Activated CD4-positive, alpha-beta memory T cell treated with anti-CD3 and anti-CD28 coated beads, Interleukin-2, amount 10 ng/mL, durations not matched to agents 7 days and 5 days (primary cell): ENCODE measurements around the gene B3GAT1. TPM values are rescaled to one million over a fixed set of nuclear protein-coding genes. Genes with fewer than 3 reads are reported as not detected.

Experiments used
- CTCF ChIA-PET: fragments of 350-600 bp; sonication (Branson Sonifier 250); formaldehyde crosslinking; loops from one replicate; lab custom pipeline; 2021; ENCODE audit warnings: antibody characterized with exemption, inconsistent platforms; lab: Charles Lee
- POLR2A ChIA-PET: fragments of 350-600 bp; sonication (Branson Sonifier 250); formaldehyde crosslinking; loops from one replicate; lab custom pipeline; 2021; ENCODE audit warnings: antibody characterized with exemption; lab: Charles Lee
- DNase-seq: peaks from one replicate; pipeline ENCODE4 v3.0.0-alpha.2; 2020
- H3K27ac Mint-ChIP-seq: one replicate; pipeline ENCODE4 v1.8.0; 2021; ENCODE audit warnings: mild to moderate bottlenecking, mixed read lengths
- H3K27me3 Mint-ChIP-seq: one replicate; pipeline ENCODE4 v1.8.0; 2021; ENCODE audit warnings: mixed read lengths
- H3K36me3 Mint-ChIP-seq: one replicate; pipeline ENCODE4 v1.8.0; 2021; ENCODE audit warnings: low read depth, mixed read lengths
- H3K4me1 Mint-ChIP-seq: one replicate; pipeline ENCODE4 v1.8.0; 2021; ENCODE audit warnings: mixed read lengths
- H3K4me3 Mint-ChIP-seq: one replicate; pipeline ENCODE4 v1.8.0; 2021; ENCODE audit warnings: mild to moderate bottlenecking, mixed read lengths
- H3K9me3 Mint-ChIP-seq: one replicate; pipeline ENCODE4 v1.8.0; 2021; ENCODE audit warnings: mixed read lengths
- total RNA-seq, 2 experiments: library from RNA; stranded (reverse); gene quantifications; one replicate each; pipeline ENCODE4 v1.2.3, GENCODE V29; 2021

B3GAT1 gene
- total RNA-seq, 2 experiments from 2014 or later = 10.5 to 11.0 TPM

DNA sequence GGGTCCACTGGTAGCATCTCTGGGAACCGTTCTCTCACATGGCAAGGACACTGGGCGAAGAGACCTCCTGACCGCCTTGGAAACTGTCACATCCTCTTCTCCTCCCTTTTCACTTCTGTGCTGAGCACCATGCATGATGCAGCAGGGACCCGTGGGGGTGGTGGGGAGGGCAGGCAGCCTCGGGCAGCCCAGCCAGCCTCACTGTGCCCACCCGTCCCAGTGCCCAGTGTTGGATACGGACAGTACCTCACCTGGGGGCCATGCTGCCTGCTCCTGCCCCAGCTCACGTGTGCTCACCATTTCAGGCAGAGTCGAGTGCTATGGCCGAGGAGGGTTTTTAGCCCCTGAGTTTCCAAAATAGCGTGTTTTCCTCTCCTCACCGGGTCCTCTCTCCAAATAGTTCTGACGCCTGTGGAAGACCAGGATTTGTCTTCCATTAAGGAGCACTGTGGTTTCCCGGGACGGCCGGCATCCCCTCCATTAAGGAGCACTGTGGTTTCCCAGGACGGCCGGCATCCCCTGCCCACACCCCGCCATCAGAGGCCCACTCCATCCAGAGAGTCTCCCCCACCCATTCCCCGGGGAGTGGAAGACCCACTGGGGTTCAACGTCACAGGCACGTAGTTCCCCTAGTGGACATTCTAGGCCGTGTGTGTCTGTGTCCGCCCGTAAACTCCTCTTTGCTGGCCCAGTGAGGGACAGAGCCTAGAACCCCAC, 22.4 kb downstream of the B3GAT1 start:
- ChIA-PET POLR2A (no interaction called here), CTCF (no interaction called here)
- H3K4me1 Mint-ChIP-seq = peaks cover 62% of the 10 kb centered on the region
- peaks cover 16% of the 10 kb centered on the region for H3K36me3 Mint-ChIP-seq
- peaks cover 15% of the 10 kb centered on the region for H3K27me3 Mint-ChIP-seq
- no peak for DNase-seq
- H3K4me3 Mint-ChIP-seq = no peak overlapping the region
- no peaks in the 10 kb centered on the region for H3K9me3 Mint-ChIP-seq
- no peak overlapping the region for H3K27ac Mint-ChIP-seq

DNA sequence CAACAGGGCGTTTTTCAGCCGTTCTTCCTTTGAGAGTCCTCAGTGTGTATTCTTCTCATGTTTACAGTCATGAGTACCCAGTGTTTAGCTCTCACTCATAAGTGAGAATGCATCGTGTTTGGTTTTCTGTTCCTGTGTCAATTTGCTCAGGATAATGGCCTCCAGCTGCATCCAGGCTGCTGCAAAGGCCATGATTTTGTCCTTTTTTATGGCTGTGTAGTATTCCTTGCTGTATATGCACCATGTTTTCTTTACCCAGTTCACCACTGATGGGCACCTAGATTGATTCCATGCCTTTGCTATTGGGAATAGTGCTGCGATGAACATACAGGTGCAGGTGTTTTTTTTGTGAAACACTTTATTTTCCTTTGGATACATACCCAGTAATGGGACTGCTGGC, 23.5 kb downstream of the B3GAT1 start:
- Mint-ChIP-seq H3K4me1 (peaks cover 64% of the 10 kb centered on the region), H3K27ac (no peak overlapping the region), H3K4me3 (no peak overlapping the region), H3K9me3 (no peaks in the 10 kb centered on the region), H3K36me3 (peaks cover 16% of the 10 kb centered on the region), H3K27me3 (peaks cover 15% of the 10 kb centered on the region)
- ChIA-PET CTCF (no interaction called here), POLR2A (no interaction called here)
- no peak for DNase-seq

DNA sequence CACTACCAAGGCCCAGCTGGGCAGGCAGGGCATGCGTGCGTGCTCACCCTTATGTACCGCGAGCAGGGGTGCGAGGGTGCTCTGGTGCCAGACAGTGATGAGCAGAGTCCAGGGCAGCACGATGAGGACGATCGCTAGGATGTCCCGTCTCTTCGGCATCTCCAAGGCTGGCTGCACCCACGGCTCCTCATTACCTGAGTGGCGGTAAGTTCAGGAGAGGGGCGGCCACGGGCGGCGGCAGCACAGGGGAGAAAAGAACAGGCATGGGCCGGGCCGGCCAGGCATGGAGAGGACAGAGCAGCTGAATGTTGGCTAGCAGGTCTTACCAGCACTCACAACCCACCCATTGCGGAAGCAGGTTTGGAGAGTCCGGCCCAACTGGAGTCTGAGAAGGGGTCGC, 24.5 kb downstream of the B3GAT1 start:
- H3K27me3 Mint-ChIP-seq = peaks cover 15% of the 10 kb centered on the region
- peak overlapping the region; percentile 72 for H3K27ac Mint-ChIP-seq
- peaks cover 64% of the 10 kb centered on the region for H3K4me1 Mint-ChIP-seq
- H3K4me3 Mint-ChIP-seq = peak overlapping the region; percentile 50
- H3K9me3 Mint-ChIP-seq = no peaks in the 10 kb centered on the region
- peaks cover 16% of the 10 kb centered on the region for H3K36me3 Mint-ChIP-seq
- POLR2A ChIA-PET = interaction anchor here (0.9 to 1.9 kb wide), 8 partner anchors 12 to 111 kb away, joined by 3 to 9 read pairs (median 5); partner anchors contain the start of genes B3GAT1 and GLB1L3
- peak; percentile 27 for DNase-seq
- CTCF ChIA-PET = interaction anchor here (0.8 to 1.5 kb wide), 4 partner anchors 11 to 25 kb away, joined by 3 to 6 read pairs (median 4); no protein-coding TSS in a partner anchor

DNA sequence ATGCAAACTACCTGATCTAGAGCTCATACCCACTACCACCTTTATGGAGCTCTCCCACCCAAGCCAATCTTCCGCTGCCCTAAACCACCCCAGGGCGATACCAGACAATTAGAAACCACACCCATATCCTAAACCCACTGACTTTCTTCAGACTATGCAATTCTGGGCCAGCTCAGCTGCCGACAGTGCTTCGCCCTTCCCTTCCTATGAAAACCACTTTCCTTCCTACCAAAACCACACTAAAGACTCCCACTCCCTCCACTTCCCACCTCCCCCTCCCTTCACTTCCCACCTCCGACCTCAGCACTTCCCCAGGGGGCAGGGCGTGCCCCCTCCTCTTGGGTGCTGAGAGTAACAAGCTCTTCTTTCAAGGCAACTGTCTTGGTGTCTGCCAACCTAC, 25.1 kb downstream of the B3GAT1 start:
- peak; percentile 42 for DNase-seq
- Mint-ChIP-seq H3K36me3 (peaks cover 16% of the 10 kb centered on the region), H3K9me3 (no peaks in the 10 kb centered on the region), H3K27ac (peak overlapping the region; percentile 72), H3K27me3 (peaks cover 15% of the 10 kb centered on the region), H3K4me1 (peaks cover 66% of the 10 kb centered on the region), H3K4me3 (peak overlapping the region; percentile 50)
- POLR2A ChIA-PET = interaction anchor here (0.6 to 1.9 kb wide), 10 partner anchors 11 to 193 kb away, joined by 3 to 9 read pairs (median 4); partner anchors contain the start of genes B3GAT1 and GLB1L3
- CTCF ChIA-PET = interaction anchor here (0.8 to 2.1 kb wide), 6 partner anchors 10 to 114 kb away, joined by 3 to 6 read pairs (median 4); no protein-coding TSS in a partner anchor

DNA sequence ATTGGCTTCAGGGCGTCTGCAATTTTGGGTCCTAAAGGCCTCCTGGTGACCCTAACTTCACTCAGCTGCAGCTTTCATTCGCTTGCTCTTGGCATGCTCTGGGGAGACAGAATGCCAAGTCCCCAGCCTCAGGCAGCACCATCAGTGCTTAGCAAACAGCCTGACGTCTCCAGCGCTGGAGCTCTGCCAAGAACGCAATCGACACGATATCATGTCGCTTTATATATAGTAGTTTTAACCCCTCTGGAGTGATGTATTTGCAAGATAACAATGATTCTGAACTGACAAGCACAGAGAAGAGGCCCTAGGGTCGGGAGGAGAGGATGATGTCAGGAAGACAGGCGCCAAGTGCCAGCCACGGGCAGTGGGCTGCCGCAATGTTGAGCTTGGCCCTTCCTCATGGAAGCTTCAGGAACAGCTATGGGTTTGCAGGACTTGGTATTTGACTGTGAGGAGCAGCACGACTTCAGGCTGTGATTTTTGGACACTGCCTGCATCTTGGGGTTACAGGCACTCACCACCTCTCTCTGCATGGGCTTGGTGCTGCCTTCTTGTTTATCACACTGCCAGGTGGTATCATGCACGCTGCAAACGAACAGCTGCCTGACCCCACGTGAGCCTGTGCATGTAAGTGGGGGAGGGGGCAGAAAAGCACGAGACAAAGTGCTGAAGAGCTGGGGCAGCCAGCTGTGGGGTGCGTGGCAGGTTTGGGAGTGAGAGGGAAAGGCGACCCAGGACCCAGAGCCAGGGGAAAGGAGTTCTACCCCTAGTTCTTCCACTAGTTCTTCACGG, 26.1 kb downstream of the B3GAT1 start:
- H3K27ac Mint-ChIP-seq = peak overlapping the region; percentile 72
- H3K27me3 Mint-ChIP-seq = peaks cover 15% of the 10 kb centered on the region
- peaks cover 16% of the 10 kb centered on the region for H3K36me3 Mint-ChIP-seq
- ChIA-PET POLR2A (interaction anchor here (0.6 to 1.9 kb wide), 5 partner anchors 13 to 193 kb away, joined by 3 to 9 read pairs (median 7); partner anchors contain the start of gene B3GAT1), CTCF (interaction anchor here (1.4 to 2.1 kb wide), 4 partner anchors 12 to 113 kb away, joined by 3 to 6 read pairs (median 4); no protein-coding TSS in a partner anchor)
- no peaks in the 10 kb centered on the region for H3K9me3 Mint-ChIP-seq
- H3K4me3 Mint-ChIP-seq = no peak overlapping the region
- no peak for DNase-seq
- peaks cover 65% of the 10 kb centered on the region for H3K4me1 Mint-ChIP-seq

DNA sequence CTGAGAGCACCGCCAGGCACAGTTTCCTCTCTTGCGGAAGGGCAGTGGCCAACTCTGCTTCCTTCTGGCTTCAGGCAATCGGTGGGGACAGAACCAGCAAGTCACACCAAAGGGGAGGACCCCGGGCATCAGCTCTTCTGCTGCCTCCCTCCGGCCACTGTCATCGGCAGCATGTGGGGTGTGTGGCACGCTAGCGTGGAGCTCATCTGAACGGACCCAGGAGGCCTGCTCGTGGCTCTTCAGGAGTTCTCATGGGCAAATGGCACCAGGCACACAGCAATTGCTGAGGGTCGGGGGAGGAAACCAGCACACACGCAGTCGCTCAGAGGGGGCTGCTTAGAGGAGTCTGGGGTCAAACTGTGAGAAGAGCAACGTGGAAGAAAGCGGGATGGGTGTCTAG, 26.9 kb downstream of the B3GAT1 start:
- H3K36me3 Mint-ChIP-seq = peaks cover 16% of the 10 kb centered on the region
- H3K4me1 Mint-ChIP-seq = peaks cover 59% of the 10 kb centered on the region
- no peak for DNase-seq
- no peak overlapping the region for H3K27ac Mint-ChIP-seq
- H3K27me3 Mint-ChIP-seq = peaks cover 13% of the 10 kb centered on the region
- POLR2A ChIA-PET = no interaction called here
- no peaks in the 10 kb centered on the region for H3K9me3 Mint-ChIP-seq
- CTCF ChIA-PET = interaction anchor here (2.1 kb wide), 1 partner anchor 12 kb away, joined by 6 read pairs; no protein-coding TSS in a partner anchor
- H3K4me3 Mint-ChIP-seq = no peak overlapping the region

DNA sequence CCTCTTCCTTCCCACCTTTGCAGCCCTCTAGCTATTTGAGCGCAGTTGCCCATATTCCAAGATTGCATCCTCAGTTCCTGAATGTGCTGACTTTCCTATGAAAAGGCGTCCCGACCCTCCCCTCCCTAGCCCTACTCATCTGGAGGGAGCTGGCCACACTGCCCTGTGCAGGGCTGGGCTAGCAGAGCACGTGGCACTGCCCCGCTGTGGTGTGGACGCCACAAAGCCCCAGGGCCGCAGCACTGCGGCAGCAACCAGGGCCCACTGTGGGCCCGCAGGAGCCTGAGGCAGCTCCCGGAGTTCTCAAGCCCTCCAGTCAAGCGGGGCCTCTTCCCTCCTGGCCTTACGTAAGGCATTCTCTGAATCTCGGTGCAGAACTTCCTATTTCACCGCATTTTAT, 27.6 kb downstream of the B3GAT1 start:
- H3K4me1 Mint-ChIP-seq = peaks cover 52% of the 10 kb centered on the region
- CTCF ChIA-PET = no interaction called here
- H3K4me3 Mint-ChIP-seq = no peak overlapping the region
- H3K36me3 Mint-ChIP-seq = peaks cover 13% of the 10 kb centered on the region
- H3K9me3 Mint-ChIP-seq = no peaks in the 10 kb centered on the region
- POLR2A ChIA-PET = no interaction called here
- H3K27me3 Mint-ChIP-seq = peaks cover 11% of the 10 kb centered on the region
- no peak overlapping the region for H3K27ac Mint-ChIP-seq
- no peak for DNase-seq

DNA sequence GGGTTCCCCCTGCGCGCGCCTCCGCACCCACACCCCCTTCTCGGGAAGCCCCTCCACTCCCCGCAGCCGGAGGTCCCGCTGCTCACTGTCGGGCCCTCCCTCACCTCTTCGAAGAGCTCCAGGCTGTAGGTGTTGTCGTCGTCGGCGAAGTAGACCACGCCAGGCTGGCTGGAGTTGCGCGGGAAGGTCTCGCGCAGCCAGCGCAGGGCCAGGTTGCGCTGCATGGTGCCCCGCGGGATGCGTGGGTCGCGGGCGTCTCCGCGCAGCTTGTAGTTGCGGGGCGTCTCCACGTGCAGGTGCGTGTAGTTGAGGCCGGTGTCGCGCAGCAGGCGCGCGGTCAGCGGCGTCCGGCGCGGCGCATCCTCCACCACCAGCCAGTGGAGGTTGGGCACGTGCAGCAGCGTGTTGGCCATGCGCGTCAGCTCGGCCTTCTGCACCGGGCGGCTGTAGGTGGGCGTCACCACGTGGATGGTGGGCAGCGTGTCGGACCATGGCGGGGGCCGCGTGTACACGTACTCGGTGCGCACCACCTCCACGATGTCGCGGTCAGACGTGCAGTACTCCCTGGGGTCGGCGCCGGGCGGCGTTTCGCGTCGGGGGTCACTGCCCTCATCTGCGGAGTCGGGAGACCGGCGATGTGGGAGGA, 28.3 kb downstream of the B3GAT1 start:
- H3K9me3 Mint-ChIP-seq = no peaks in the 10 kb centered on the region
- POLR2A ChIA-PET = no interaction called here
- H3K36me3 Mint-ChIP-seq = peaks cover 9% of the 10 kb centered on the region
- H3K27me3 Mint-ChIP-seq = peaks cover 11% of the 10 kb centered on the region
- no peak overlapping the region for H3K27ac Mint-ChIP-seq
- no peak for DNase-seq
- peaks cover 46% of the 10 kb centered on the region for H3K4me1 Mint-ChIP-seq
- CTCF ChIA-PET = no interaction called here
- no peak overlapping the region for H3K4me3 Mint-ChIP-seq

DNA sequence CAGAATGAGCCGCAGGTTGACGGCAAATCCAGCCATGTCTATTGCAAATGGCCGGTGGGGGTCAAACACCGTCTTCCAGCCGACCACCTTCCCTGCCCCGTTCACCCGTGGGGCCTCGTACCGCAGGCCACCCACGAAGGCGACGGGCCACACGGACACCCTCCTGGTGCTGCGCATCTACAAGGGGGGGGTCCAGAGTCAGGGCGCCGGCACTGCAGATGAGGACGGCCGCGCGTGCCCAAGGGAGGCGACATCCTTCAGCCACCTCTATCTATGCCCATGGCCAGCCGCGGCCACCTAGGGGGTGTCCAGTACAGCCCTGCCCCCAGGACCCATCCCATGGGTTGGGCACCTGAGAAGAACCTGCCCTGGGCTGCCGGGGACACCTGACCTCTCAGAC, 29.2 kb downstream of the B3GAT1 start:
- Mint-ChIP-seq H3K4me3 (no peak overlapping the region), H3K27ac (no peak overlapping the region), H3K9me3 (no peaks in the 10 kb centered on the region), H3K4me1 (peaks cover 37% of the 10 kb centered on the region), H3K27me3 (peaks cover 11% of the 10 kb centered on the region), H3K36me3 (peaks cover 5% of the 10 kb centered on the region)
- DNase-seq = no peak
- ChIA-PET POLR2A (no interaction called here), CTCF (no interaction called here)

DNA sequence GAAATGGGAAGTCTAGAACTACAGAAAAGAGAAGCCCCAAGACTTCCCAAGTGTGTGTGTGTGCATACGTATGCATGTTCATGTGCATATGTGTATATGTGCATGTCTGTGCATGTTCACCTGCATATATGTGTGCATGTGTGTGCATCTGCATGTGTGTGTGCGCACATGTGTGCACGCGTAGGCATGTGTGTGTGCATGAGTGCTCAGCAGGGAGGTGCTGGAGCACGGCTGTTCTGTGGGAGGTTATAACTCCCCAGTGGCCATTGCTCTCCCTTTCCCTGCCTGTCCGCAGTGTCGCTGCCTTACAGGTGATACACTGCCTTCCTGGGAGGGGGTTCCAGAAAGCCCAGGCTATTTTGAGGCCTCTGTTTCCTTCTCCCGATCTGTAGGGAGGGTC, 29.8 kb downstream of the B3GAT1 start:
- no peak for DNase-seq
- Mint-ChIP-seq H3K27me3 (peaks cover 11% of the 10 kb centered on the region), H3K4me1 (peaks cover 32% of the 10 kb centered on the region), H3K27ac (no peak overlapping the region), H3K4me3 (no peak overlapping the region), H3K36me3 (peaks cover 5% of the 10 kb centered on the region), H3K9me3 (no peaks in the 10 kb centered on the region)
- CTCF ChIA-PET = no interaction called here
- POLR2A ChIA-PET = no interaction called here

DNA sequence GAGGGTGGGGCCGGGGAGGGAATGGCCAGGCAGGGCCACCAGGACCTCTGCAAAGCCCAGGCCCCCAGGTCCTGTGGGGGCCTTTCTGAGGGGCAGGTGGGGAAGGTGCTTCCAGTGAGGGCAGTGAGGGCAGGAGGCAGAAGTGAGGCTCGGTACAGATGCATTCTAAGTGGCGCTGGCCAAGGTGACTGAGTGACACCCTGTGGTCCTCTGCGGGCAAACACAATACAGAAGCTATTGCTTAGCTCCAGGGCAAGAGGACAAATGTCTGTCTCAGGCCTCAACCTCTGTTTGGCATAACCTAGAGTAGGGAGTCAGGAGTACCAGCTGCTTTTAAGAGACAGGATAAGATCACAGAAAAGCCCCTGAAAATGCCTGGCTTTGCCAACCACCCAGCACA, 31.3 kb downstream of the B3GAT1 start:
- peaks cover 17% of the 10 kb centered on the region for H3K4me1 Mint-ChIP-seq
- no peak overlapping the region for H3K4me3 Mint-ChIP-seq
- ChIA-PET POLR2A (no interaction called here), CTCF (no interaction called here)
- no peaks in the 10 kb centered on the region for H3K9me3 Mint-ChIP-seq
- peaks cover 6% of the 10 kb centered on the region for H3K27me3 Mint-ChIP-seq
- no peak overlapping the region for H3K27ac Mint-ChIP-seq
- no peak for DNase-seq
- peaks cover under 1% of the 10 kb centered on the region for H3K36me3 Mint-ChIP-seq

DNA sequence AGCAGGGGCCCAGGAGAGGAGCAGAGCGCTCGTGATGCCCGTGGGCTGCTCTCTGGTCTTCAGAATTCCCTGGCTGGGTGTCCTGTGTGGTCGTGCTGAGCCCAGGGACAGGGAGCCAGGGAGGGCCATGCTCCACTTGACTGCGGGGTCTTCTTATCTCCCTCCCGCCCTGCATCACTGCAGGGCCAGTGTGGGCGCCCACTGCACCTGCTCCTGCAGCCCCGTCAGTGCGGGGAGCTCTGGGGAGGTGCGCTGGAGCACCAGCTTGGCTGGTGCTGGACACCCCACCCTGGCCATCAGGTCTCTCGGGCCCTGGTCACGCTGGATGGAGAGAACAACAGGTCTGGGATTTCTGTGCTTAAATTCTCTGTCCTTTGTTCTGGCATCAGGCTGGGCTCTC, 31.8 kb downstream of the B3GAT1 start:
- no peak for DNase-seq
- Mint-ChIP-seq H3K4me1 (peaks cover 14% of the 10 kb centered on the region), H3K9me3 (no peaks in the 10 kb centered on the region), H3K36me3 (no peaks in the 10 kb centered on the region), H3K4me3 (no peak overlapping the region), H3K27ac (no peak overlapping the region), H3K27me3 (peaks cover 3% of the 10 kb centered on the region)
- ChIA-PET CTCF (no interaction called here), POLR2A (no interaction called here)

DNA sequence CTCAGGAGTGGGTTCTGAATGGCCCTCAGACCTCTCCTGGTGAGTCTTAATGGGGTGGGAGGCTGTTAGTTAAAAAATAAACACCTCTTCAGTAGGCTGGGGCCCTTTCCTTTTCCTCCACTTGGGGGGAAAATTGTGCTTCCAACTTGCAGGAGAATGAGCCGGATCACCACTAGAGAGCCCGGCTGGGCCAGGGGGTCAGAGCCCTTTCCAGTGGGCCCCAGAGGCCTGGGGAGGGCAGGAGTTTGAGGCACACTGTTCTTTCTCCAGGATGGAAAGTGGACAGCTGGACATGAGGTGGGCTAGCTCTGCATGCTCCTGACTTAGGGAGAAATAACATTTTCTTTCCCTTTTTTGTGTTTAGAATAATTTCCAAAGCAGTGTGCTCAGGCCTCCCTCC, 32.8 kb downstream of the B3GAT1 start:
- no peaks in the 10 kb centered on the region for H3K27me3 Mint-ChIP-seq
- H3K9me3 Mint-ChIP-seq = no peaks in the 10 kb centered on the region
- H3K4me3 Mint-ChIP-seq = no peak overlapping the region
- POLR2A ChIA-PET = no interaction called here
- CTCF ChIA-PET = no interaction called here
- no peak overlapping the region for H3K27ac Mint-ChIP-seq
- no peak for DNase-seq
- H3K4me1 Mint-ChIP-seq = peaks cover 6% of the 10 kb centered on the region
- H3K36me3 Mint-ChIP-seq = no peaks in the 10 kb centered on the region
